Measurements from ENCODE around the gene COLEC12.

DNA sequence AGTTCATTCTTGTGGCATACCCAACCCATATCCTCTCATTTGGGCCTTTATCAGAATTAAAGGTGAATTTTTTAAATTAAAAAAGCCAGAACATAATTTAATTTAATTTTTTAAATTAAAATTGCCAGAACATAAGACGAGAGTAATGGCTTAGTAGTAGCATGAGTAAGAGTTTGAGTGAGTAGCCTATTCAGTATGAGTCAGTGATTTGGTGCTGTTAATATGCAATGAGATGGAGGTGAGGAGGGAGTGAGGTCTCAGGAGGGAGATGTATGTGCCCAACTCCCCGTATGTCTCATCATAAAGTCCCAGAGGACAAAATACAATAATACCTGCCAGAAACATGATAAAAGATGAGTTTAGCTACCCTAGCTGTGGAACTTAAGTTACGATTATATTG, 117.4 kb downstream of the COLEC12 start:
- no peak for TF ChIP-seq CREB1 (IDR thresholded peaks at IDR 0.05; ENCODE audit: low read depth)
- TF ChIP-seq RBBP5 (conservative IDR thresholded peaks at IDR 0.05), result no peak
- no peak for TF ChIP-seq RFX5 (IDR thresholded peaks at IDR 0.05; ENCODE audit: low read depth, low read length)
- TF ChIP-seq, protein P1, sequence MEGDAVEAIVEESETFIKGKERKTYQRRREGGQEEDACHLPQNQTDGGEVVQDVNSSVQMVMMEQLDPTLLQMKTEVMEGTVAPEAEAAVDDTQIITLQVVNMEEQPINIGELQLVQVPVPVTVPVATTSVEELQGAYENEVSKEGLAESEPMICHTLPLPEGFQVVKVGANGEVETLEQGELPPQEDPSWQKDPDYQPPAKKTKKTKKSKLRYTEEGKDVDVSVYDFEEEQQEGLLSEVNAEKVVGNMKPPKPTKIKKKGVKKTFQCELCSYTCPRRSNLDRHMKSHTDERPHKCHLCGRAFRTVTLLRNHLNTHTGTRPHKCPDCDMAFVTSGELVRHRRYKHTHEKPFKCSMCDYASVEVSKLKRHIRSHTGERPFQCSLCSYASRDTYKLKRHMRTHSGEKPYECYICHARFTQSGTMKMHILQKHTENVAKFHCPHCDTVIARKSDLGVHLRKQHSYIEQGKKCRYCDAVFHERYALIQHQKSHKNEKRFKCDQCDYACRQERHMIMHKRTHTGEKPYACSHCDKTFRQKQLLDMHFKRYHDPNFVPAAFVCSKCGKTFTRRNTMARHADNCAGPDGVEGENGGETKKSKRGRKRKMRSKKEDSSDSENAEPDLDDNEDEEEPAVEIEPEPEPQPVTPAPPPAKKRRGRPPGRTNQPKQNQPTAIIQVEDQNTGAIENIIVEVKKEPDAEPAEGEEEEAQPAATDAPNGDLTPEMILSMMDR (IDR thresholded peaks at IDR 0.05 in 2 of 3, conservative IDR thresholded peaks at IDR 0.05 in 1 of 3; ENCODE audit: control insufficient read depth in 2 of 3, extremely low read depth in 1 of 3, insufficient read depth in 1 of 3, low read depth in 3 of 3, low read length in 3 of 3), result no peak

Data from GM12878 (cell line).